ENCODE measurements around the gene CDHR4. TPM values are rescaled to one million over a fixed set of nuclear protein-coding genes. Genes with fewer than 3 reads are reported as not detected.
A peak's percentile ranks its signal among the peaks of the same experiment; 100 is the strongest.

CDHR4 gene
- total and polyA plus RNA-seq, 2 of the 8 experiments (the other 6 are each of a cell fraction or from before 2014, with no cell fraction given), result 0.50 to 0.60 TPM

- Histone ChIP-seq H2BK120ac (replicated peaks; ENCODE audit: low read depth, low read length) (no peak overlapping the region), H3K23ac (ENCODE audit: insufficient read length) (no peak overlapping the region), H3K79me2 (ENCODE audit: control insufficient read depth in 1 of 2, insufficient read depth in 2 of 2, low read length in 2 of 2) (no peaks in the 10 kb centered on the region), H3K23me2 (ENCODE audit: low read depth, low read length) (peaks cover 8% of the 10 kb centered on the region; the same call in 1 of the 2 replicates), H3K56ac (replicated peaks; ENCODE audit: insufficient read length, low read depth, low read length) (no peak overlapping the region), H3K14ac (ENCODE audit: insufficient read length) (no peak overlapping the region), H3K27me3 (replicated peaks in 1 of 4; ENCODE audit: control insufficient read depth in 3 of 4, extremely low read depth in 1 of 4, insufficient read depth in 3 of 4, low read length in 3 of 4) (peaks cover 0 to 16% (median 11%) of the 10 kb centered on the region in 4 experiments; a peak in 5 of 7 replicates), H3K4ac (replicated peaks; ENCODE audit: insufficient read length, low read depth, low read length) (no peak overlapping the region), H4K8ac (ENCODE audit: extremely low read depth, insufficient read depth, low read length) (no peak overlapping the region), H3K36me3 (ENCODE audit: control insufficient read depth in 2 of 4, insufficient read depth in 4 of 4, low read length in 3 of 4) (no peaks in the 10 kb centered on the region), H3K79me1 (ENCODE audit: low read depth, low read length) (no peaks in the 10 kb centered on the region), H3K18ac (ENCODE audit: extremely low read depth, low read length) (peak overlapping the region; percentile 67; the same call in 1 of the 2 replicates), H4K91ac (replicated peaks; ENCODE audit: insufficient read length, low read length) (no peak overlapping the region), H3K4me1 (replicated peaks in 1 of 4; ENCODE audit: control insufficient read depth in 3 of 4, insufficient read depth in 4 of 4, low read length in 3 of 4) (peaks cover 0 to 25% (median 21%) of the 10 kb centered on the region in 4 experiments; a peak in 6 of 7 replicates), H2BK15ac (ENCODE audit: low read length) (peak overlapping the region; percentile 55; the same call in 1 of the 2 replicates), H3K9me3 (ENCODE audit: insufficient read depth in 2 of 2, low read depth in 1 of 2, low read length in 1 of 2) (no peaks in the 10 kb centered on the region), H3K27ac (ENCODE audit: low read depth, low read length) (0 out of 2 replicates have a peak overlapping the region, but pooled peaks have one; percentile 20), H3K4me3 (ENCODE audit: extremely low read depth in 1 of 4, insufficient read depth in 2 of 4, low read depth in 3 of 4, low read length in 4 of 4) (no peak overlapping the region), H2BK12ac (ENCODE audit: low read depth, low read length) (peak overlapping the region; percentile 84; the same call in 1 of the 2 replicates), H4K5ac (ENCODE audit: insufficient read length, low read depth, low read length) (no peak overlapping the region), H4K20me1 (replicated peaks in 1 of 2; ENCODE audit: control insufficient read depth in 1 of 2, insufficient read depth in 2 of 2, low read length in 2 of 2) (no peaks in the 10 kb centered on the region), H3K4me2 (ENCODE audit: insufficient read depth in 1 of 2, low read depth in 2 of 2, low read length in 2 of 2) (0 out of 4 replicates have a peak overlapping the region, but pooled peaks of 1 of the 2 experiments have one; percentile 14), H2AK5ac (ENCODE audit: low read depth, low read length) (no peak overlapping the region; the same call in 1 of the 2 replicates), H2BK20ac (ENCODE audit: low read length) (peak overlapping the region; percentile 5; the same call in 1 of the 2 replicates), H3K9ac (replicated peaks in 1 of 4; ENCODE audit: extremely low read depth in 1 of 4, low read depth in 3 of 4, low read length in 3 of 4) (no peak overlapping the region), H2AFZ (ENCODE audit: low read length) (no peak overlapping the region), H2BK5ac (ENCODE audit: low read depth, low read length) (peak overlapping the region; percentile 9; the same call in 1 of the 2 replicates)
- DNase-seq (ENCODE audit: low read depth in 1 of 2, low spot score in 2 of 2), result no peak
- no peak for FAIRE-seq
- WGBS, 2 experiments (ENCODE audit: extremely low coverage in 1 of 2, insufficient coverage in 1 of 2, insufficient read length in 1 of 2, insufficient replicate concordance in 2 of 2, low coverage in 1 of 2, low lambda C conversion rate in 2 of 2, missing lambda C conversion rate in 1 of 2), result 81% methylated on average over 2 of the region's 2 CpGs; no CpG with 5 or more reads in 1 of the 2 experiments
- POLR2A ChIA-PET (ENCODE audit: partially characterized antibody), result interaction anchor here (0.8 to 6.2 kb wide), 4 partner anchors 13 to 88 kb away, joined by 3 to 16 read pairs (median 4); partner anchors contain the start of gene TRAIP
- CTCF ChIA-PET (ENCODE audit: partially characterized antibody), result interaction anchor here (0.7 to 17.0 kb wide), 7 partner anchors 9 to 102 kb away, joined by 3 to 266 read pairs (median 8); partner anchors contain the start of gene UBA7
- TF ChIP-seq BCL11A (IDR thresholded peaks at IDR 0.05; ENCODE audit: low read depth in 2 of 2, low read length in 2 of 2) (no peak), BACH1 (IDR thresholded peaks at IDR 0.05; ENCODE audit: low read length) (no peak), POU5F1 (IDR thresholded peaks at IDR 0.05; ENCODE audit: low read depth, low read length) (no peak), ATF2 (IDR thresholded peaks at IDR 0.05; ENCODE audit: low read length) (no peak), EZH2 (IDR thresholded peaks at IDR 0.05; ENCODE audit: low read depth, low read length, severe bottlenecking) (no peak)
Measured at GRCh38 chr3:49806850-49807249, 7.2 kb upstream of the CDHR4 start.
